Inflammatory macrophage treated with lipopolysaccharide for 1 hour (primary cell): ENCODE data around the gene SNRPA.
A peak's percentile ranks its signal among the peaks of the same experiment; 100 is the strongest.
"Not testable (repeated sequence)": the region's sequence is repeated elsewhere in the genome, so short reads cannot be mapped to it uniquely, and the experiment has no call there.

ENCODE experiments used
- DNase-seq, 2 donors: peaks; one replicate each; pipeline ENCODE4 v3.0.0-alpha.2; 2020 to 2022

Gene SNRPA

DNA sequence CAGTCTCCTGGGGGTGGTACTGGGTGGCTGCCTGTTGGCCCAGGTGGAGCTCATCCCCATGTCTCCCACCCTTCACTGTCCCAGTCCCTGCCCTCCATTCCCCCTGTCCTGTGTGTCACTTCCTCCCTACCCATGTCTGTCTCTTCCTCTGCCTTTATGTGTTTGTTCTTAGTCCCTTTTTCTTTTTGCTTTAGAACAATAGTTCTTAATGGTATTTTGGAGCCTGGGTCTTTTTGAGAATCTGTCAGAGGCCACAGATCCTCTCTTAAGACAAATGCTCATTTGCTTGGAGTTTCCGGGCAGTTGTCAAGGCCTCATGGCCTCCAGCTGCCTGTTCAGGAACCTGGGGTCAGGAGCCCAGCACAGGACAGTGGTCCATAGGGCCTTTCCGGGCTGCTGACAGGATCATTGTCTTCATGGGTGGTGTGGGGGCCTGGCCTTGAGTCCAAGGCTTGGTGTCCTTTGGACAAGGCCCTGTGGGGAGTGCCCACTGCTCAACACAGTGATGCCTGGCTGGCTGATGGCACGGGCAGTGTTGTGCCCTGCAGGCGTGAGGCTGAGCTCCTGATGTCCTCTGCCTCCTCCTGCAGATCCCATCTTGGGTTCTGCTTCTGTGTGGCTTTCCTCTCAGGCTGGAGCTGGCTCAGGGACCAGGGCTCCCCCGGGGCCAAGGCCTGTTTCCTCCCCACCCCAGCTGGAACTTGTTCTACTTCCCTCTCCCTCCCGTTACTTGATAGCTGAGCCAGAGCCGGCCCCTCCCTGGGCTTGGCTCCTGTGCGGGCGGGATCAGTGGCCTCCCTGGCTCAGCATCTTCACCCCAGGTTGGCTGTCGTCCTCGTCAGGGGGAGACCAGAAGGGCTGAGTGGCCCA lies 51.5 kb downstream of the SNRPA start:
- peak; percentile 18 to 35 for DNase-seq

DNA sequence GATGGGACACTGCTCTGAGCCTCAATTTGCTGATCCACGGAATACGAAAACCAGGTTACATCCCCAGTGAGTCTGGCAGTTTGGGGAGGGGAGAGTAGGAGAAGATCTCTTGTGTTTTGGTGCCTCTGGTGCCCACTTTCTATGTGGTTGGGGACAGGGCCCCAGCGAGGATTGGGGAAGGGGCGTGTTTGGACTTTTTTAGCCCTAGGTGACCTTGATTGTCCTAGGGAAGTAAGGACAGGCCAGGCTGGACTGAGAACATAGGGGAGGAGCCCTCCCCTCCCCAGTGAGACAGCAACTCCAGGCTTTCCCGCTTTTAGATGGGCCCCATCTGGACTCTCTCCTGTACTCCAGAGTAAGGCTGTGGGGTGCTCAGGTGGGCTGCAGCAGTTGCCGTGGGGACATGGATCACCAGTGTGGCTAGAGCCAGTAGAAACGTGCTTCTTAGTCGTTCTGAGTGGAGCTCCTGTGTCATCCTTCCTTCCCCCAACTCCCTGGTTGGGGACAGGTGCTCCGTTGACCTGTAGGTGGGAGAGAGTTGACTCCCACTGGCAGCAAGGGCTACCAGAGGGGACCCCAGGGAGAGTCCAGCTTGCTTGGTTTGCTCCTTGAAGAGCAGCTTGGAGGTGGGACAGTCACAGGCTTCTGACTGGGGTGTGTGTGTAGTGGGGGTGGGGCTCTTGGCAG lies 52.3 kb downstream of the SNRPA start:
- no peak for DNase-seq

GRCh38 chr19:40803857-40804782 lies 53.1 kb downstream of the SNRPA start:
- DNase-seq, result no peak

DNA sequence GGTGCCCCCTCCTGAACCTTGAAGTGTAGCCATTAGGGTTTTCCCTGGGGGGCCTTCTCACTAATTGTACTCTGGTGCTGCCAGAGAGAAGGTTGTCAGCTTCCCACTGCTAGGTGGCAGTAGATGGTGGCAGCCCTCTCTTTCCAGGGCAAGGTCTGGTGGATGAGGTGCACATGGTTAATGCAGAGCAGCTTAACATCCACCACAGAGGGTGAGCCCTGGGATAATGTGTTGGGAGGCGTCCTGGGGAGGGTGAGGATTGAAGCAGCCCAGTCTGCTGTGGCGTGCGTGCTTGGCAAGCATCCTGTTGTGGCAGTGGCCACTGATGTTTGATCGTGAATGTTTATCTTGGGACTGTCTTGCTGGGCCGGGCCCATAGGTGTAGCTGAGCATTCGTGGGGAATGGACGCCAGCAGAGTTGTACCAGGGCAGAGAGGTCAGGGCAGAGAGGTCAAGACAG lies 53.8 kb downstream of the SNRPA start:
- DNase-seq, result no peak

DNA sequence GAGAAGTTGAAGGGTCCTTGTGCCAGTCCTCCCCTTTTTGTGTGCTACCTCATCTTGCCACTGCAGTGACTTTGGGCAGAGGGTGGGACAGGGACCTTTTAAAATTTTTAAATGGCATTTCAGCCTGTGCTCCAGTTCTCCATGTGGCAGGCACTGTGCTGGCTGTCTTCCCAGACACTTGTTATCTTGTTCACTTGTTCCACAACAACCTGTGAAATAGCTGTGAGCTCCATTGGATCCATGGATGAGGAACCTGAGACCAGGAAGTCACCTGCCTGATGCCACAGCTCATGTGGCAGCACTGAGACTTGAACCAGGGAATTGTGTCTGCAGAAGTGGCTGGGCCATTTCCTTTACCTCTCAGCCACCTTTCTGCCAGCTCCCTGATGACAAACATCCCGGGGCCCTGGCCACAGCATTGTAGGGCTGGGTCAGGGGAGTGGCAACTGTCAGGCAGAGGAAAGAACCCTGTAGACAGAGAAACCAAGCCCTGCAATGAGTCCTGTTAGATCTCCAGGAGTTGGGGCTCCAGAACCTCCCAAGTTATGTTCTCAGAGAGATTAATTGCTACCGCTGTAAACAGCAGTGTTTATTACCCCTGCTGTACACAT lies 54.4 kb downstream of the SNRPA start:
- DNase-seq, result no peak

DNA sequence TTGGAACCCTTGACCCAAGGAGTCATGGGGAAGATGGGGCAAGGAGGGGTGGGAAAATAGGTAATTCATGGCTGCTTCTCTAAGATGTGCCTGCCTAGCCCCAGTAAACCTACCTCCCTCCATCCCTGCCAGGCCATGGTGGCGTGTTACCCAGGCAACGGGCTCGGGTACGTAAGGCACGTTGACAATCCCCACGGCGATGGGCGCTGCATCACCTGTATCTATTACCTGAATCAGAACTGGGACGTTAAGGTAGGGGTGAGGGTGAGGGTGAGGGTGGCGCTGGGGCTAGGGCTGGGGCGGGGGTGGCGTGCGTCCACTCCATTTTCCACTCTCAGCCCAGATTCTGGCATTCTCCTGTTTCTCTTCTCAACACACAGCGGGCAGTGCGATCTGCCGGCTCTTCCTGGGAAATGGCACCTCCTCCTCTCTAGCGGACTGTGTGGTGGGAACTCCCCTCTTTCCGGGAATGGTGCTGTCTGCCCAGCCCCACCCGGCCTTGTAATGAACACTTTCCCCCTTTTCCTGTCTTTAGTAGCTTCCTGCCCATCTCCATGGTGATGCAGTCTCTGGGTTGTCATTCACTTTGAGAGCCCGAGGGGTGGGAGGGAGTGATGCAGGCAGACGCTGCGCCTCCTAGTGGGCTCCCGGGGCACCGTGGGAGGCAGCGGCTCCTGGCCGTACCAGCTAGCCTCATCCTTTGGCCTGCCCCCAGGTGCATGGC lies 55.6 kb downstream of the SNRPA start:
- DNase-seq, result peak; percentile 72 to 79

- DNase-seq, result no peak
Observed at GRCh38 chr19:40807147-40808020, 56.4 kb downstream of the SNRPA start.

- no peak for DNase-seq
Observed at GRCh38 chr19:40808021-40808325, 57.0 kb downstream of the SNRPA start.

- DNase-seq, result no peak
Observed at GRCh38 chr19:40808497-40808896, 57.5 kb downstream of the SNRPA start.

DNA sequence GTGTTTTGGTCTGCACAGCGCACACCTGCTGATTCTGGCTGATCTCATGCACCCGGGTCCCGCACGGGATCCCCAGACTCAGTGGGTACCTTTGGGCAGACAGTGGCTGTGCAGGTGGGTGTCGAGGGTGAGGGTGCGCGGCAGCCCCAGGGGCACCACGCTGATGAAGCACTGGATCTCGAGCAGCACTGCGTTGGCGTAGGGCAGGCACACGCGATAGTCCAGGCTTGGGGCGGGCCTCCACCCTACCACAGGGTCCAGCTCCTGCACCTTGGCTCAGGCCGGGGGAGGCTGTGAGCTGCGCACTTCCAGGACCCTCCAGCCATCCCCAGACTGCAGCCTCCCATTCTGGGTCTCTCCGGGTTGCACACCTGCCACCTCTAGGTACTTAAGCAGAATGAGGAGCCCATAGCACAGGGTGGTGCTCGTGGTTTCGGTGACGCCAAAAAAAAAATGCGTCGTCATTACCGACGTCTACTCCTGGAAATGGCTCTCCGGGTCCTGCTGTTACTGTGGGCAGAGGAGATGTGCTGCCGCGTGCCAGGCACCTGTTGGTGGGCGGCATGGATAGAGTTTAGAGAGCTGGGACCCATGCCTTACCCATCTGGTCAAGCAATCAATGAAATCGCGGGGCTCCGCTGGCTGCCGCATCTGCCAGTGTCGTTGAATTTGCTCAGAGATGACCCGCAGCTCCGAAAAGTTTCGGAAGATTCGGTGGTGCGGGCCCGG lies 58.5 kb downstream of the SNRPA start:
- DNase-seq, result no peak

GRCh38 chr19:40810160-40810559 lies 59.2 kb downstream of the SNRPA start:
- no peak for DNase-seq

GRCh38 chr19:40810649-40811408 lies 59.8 kb downstream of the SNRPA start:
- DNase-seq, result peak; percentile 57 to 62

DNA sequence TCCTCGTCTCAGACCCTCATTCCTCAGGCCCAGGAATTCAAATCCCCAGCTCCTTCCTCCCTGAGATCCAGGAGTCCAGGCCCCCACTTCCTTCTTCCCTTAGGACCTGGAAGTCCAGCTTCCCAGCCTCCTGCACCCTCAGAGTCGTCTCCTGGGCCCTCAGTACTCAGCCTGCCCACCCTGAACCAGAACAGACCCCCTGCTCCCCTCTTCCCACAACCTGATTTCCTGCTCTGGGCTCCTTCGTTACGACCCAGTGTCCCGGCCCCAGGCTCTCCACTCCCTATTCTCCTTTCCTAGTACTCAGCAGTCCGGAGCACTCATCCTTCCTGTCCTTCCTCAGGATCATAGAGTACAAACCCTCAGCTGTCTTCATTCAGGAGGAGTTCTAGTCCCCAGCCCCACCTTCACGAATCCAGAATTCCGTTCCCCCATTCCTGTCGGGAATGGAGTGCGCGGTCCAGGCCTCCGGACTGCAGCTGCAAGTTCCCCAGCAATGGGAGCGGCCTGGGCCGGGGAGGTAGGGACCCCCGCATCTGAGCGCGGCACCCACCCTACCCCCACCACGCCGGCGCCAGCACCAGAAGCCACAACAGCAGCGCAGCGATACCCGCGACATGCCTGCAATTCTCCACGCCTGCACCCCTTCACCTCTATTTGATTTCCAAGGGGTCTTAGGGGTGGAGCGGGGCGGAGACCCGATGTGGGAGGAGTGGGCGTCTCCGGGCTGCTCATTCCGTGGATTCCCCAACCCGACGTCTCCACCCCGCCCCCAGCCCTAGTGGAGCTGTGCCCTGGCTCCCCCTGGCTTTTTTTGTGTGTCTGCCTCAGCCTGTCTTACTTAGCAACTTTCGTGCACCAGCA lies 60.7 kb downstream of the SNRPA start:
- no peak for DNase-seq

GRCh38 chr19:40812571-40812970 lies 61.6 kb downstream of the SNRPA start:
- not testable (repeated sequence) for DNase-seq

GRCh38 chr19:40813182-40813581 lies 62.2 kb downstream of the SNRPA start:
- DNase-seq, result no peak
